Prostate gland (tissue), 2 donors: ENCODE data around the gene LARGE1. TPM values are rescaled to one million over a fixed set of nuclear protein-coding genes. Genes with fewer than 3 reads are reported as not detected.

Source experiments
- DNase-seq: peaks from one replicate; pipeline ENCODE4 v3.0.0-alpha.2; 2019; ENCODE audit warnings: low spot score
- H3K27ac ChIP-seq, 2 donors: fragments of 200-600 bp; sonication (generic); 2 replicates each; pipeline ENCODE4 v1.5.1; 2017 to 2019
- H3K27me3 ChIP-seq: fragments of 200-600 bp; sonication (generic); replicated peaks from 2 replicates; pipeline ENCODE4 v1.5.1; 2019; ENCODE audit not compliant: insufficient read depth
- H3K36me3 ChIP-seq, 2 donors: fragments of 200-600 bp; sonication (generic); 1 replicate in 1 of 2; 2 replicates in 1 of 2; pipeline versions ENCODE4 v1.5.1 to v1.8.1; 2017 to 2019
- H3K4me1 ChIP-seq: fragments of 200-600 bp; sonication (generic); replicated peaks from 2 replicates; pipeline ENCODE4 v1.5.1; 2019
- H3K4me3 ChIP-seq, 2 donors: fragments of 200-600 bp; sonication (generic); 2 replicates each; pipeline ENCODE4 v1.5.1; 2017 to 2019
- H3K9me3 ChIP-seq: fragments of 200-600 bp; sonication (generic); 2 replicates; pipeline ENCODE4 v1.5.1; 2017
- POLR2A ChIP-seq: fragments of 450-650 bp; IDR thresholded peaks from one replicate; pipeline ENCODE4 v1.6.1; 2016; ENCODE audit warnings: antibody characterized with exemption, mild to moderate bottlenecking
- POLR2AphosphoS5 ChIP-seq: sonication (generic); formaldehyde crosslinking; IDR thresholded peaks from one replicate; pipeline ENCODE4 v1.6.1; 2017; ENCODE audit warnings: antibody characterized with exemption
- WGBS: methylation state at CpG from one replicate; pipeline ENCODE4 v1.1.5; 2018; 5-methylcytosine and 5-hydroxymethylcytosine counted together
- intact Hi-C: fragments of 100-400 bp; cut with DNase I; formaldehyde crosslinking; loops from one replicate; pipeline ENCODE4 v1.14.2; 2022
- total RNA-seq, 2 donors: library from RNA; depleted of rRNA; stranded (reverse); fragments of >200 nt; gene quantifications; one replicate each; pipeline ENCODE4 v1.1.0, GENCODE V29; 2016
- TF ChIP-seq, protein P1 (sequence below), 4 experiments: fragments of 200-600 bp in 2 of 4; fragments of 450-650 bp in 2 of 4; sonication (generic) in 2 of 4; IDR thresholded peaks; 1 replicate in 3 of 4; 2 replicates in 1 of 4; pipeline ENCODE4 v1.5.1; 2016 to 2019; ENCODE audit warnings: antibody characterized with exemption in 4 of 4, mild to moderate bottlenecking in 2 of 4, moderate library complexity in 2 of 4

Gene LARGE1
- total RNA-seq, 2 donors from 2014 or later: 18.6 to 37.4 TPM

DNA sequence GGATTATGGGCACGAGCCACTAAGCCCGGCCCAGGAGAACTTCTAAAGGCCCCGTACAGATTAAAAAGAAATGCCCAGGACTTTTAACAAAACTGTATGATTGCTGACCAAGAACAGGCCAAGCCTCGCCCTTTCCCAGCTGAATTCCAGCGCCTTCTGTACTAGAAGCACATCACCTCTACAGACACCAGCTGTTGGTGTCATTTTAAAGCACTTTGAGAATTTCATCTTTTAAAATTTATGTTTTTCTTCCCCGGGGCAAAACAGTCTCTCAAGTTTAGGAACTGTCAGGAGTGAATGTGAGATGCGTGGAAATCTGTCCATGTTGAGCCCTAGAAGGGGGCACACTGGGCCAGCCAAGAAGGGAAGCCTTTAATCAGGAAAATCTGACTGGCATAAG lies 362.4 kb downstream of the LARGE1 start:
- 85% methylated on average over 7 of the region's 7 CpGs for WGBS
- H3K9me3 ChIP-seq: no peaks in the 10 kb centered on the region
- TF ChIP-seq, protein P1, sequence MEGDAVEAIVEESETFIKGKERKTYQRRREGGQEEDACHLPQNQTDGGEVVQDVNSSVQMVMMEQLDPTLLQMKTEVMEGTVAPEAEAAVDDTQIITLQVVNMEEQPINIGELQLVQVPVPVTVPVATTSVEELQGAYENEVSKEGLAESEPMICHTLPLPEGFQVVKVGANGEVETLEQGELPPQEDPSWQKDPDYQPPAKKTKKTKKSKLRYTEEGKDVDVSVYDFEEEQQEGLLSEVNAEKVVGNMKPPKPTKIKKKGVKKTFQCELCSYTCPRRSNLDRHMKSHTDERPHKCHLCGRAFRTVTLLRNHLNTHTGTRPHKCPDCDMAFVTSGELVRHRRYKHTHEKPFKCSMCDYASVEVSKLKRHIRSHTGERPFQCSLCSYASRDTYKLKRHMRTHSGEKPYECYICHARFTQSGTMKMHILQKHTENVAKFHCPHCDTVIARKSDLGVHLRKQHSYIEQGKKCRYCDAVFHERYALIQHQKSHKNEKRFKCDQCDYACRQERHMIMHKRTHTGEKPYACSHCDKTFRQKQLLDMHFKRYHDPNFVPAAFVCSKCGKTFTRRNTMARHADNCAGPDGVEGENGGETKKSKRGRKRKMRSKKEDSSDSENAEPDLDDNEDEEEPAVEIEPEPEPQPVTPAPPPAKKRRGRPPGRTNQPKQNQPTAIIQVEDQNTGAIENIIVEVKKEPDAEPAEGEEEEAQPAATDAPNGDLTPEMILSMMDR (IDR thresholded peaks at IDR 0.05): no peak
- no peak for TF ChIP-seq POLR2AphosphoS5
- no peak for TF ChIP-seq POLR2A
- H3K36me3 ChIP-seq: no peaks in the 10 kb centered on the region
- no peaks in the 10 kb centered on the region for H3K4me1 ChIP-seq
- no peak overlapping the region for H3K27ac ChIP-seq
- no peak for DNase-seq
- no peak overlapping the region for H3K4me3 ChIP-seq
- intact Hi-C loops: no loop called here
- no peaks in the 10 kb centered on the region for H3K27me3 ChIP-seq

DNA sequence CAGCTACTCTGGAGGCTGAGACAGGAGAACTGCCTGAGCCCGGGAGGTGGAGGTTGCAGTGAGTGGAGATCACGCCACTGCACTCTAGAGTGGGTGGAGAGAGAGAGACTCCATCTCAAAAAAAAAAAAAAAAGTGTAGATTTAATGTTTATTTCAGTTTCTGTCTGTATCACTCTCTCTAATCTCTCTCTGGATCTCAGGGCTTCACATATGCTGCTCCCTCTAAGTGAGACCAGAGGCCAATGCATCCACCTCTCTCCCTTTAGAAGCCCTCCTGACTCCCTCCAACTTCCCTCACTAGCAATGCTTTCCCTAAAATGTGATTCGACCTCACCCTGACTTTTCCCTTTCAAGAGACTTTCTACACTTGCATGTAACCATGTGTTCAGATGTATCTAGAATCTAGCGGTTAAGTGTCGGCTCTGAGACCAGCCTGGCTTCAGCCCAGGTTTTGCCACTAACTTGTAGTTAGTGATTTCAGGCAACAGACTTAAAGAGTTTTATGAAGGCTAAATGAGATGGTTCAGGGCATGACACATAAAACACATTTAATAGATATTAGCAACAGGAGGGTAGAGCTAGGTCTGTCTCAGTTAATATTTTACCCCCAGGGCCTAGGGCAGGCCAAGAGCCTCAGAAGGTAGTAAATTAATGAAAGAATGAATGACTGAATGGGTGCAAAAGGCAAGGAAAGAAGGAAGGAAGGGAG lies 364.3 kb downstream of the LARGE1 start:
- Histone ChIP-seq H3K4me1 (no peaks in the 10 kb centered on the region), H3K27ac (no peak overlapping the region), H3K27me3 (no peaks in the 10 kb centered on the region), H3K36me3 (no peaks in the 10 kb centered on the region), H3K4me3 (no peak overlapping the region), H3K9me3 (no peaks in the 10 kb centered on the region)
- DNase-seq: no peak
- intact Hi-C loops: no loop called here
- TF ChIP-seq POLR2AphosphoS5: no peak
- TF ChIP-seq, protein P1 (IDR thresholded peaks at IDR 0.05): no peak
- no peak for TF ChIP-seq POLR2A
- WGBS: 82% methylated on average over 5 of the region's 5 CpGs

DNA sequence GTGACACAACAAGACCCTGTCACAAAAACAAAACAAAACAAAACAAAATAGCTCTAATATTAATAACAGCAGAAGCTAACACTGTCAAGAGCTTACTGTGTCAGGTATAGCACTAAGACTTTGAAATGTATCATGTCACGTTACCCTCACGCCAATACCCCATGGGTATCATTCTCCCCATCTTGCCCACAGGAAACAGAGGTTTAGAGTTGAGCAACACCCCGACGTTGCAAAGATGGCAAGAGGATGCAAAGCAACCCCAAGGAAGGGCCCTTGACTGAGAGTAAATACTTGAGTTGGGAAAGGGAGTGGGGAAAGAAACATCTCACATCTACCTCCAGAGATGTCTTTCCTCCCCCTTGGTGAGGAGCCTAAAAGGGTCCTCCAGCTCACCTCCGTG lies 366.8 kb downstream of the LARGE1 start:
- no peaks in the 10 kb centered on the region for H3K27me3 ChIP-seq
- TF ChIP-seq POLR2AphosphoS5: no peak
- no peak for TF ChIP-seq POLR2A
- TF ChIP-seq, protein P1 (IDR thresholded peaks at IDR 0.05): no peak
- H3K4me1 ChIP-seq: no peaks in the 10 kb centered on the region
- H3K36me3 ChIP-seq: no peaks in the 10 kb centered on the region
- H3K27ac ChIP-seq: no peak overlapping the region
- no peak for DNase-seq
- H3K9me3 ChIP-seq: no peaks in the 10 kb centered on the region
- WGBS: 78% methylated on average over 5 of the region's 5 CpGs
- H3K4me3 ChIP-seq: no peak overlapping the region
- intact Hi-C loops: no loop called here

DNA sequence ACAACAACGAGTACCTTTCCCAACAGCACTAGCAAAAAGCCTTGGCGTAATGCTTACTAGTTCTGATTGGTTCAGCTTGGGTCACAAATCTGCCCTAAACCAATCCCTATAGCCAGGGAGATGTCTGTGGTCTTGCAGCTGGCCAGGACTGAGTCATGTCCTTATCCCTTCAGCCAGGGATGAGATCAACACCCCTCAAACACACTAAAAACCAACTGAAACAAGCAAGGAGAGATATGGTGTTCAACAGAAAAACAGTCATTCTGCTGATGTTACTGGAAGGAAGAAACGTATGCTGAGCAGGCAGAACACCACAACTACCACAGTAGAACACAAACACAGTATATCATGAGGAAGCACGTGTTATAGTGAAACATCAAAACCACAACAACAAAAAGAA lies 375.6 kb downstream of the LARGE1 start:
- intact Hi-C loops: no loop called here
- Histone ChIP-seq H3K9me3 (no peaks in the 10 kb centered on the region), H3K36me3 (no peaks in the 10 kb centered on the region), H3K27me3 (no peaks in the 10 kb centered on the region), H3K4me3 (no peak overlapping the region), H3K27ac (no peak overlapping the region), H3K4me1 (no peaks in the 10 kb centered on the region)
- WGBS: 80% methylated on average over 4 of the region's 4 CpGs
- DNase-seq: no peak
- TF ChIP-seq POLR2AphosphoS5: no peak
- TF ChIP-seq, protein P1 (IDR thresholded peaks at IDR 0.05): no peak
- TF ChIP-seq POLR2A: no peak

DNA sequence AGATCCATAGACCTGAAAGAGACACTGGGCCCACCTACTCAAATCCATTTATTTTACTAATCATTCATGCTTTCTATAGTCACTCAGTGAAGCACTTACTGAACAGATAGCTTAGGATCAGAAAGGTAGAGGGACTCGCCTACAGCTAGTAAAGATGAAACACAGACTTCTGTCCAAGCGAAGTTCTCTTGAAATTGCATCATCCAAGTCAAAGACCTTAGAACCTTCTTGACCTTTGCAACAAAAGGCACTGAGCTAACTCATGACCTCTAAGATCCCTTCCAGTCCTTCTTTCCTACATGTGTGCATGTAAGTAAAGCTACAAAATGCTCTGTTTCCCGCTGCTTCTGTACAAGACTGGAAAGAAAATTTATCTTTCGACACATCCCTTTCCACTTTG lies 377.6 kb downstream of the LARGE1 start:
- H3K27me3 ChIP-seq: no peaks in the 10 kb centered on the region
- H3K4me3 ChIP-seq: no peak overlapping the region
- TF ChIP-seq POLR2AphosphoS5 (no peak), POLR2A (no peak)
- TF ChIP-seq, protein P1 (IDR thresholded peaks at IDR 0.05): no peak
- no peak for DNase-seq
- intact Hi-C loops: no loop called here
- 93% methylated on average over 4 of the region's 4 CpGs for WGBS
- H3K9me3 ChIP-seq: no peaks in the 10 kb centered on the region
- H3K4me1 ChIP-seq: no peaks in the 10 kb centered on the region
- no peaks in the 10 kb centered on the region for H3K36me3 ChIP-seq
- no peak overlapping the region for H3K27ac ChIP-seq
